Neural progenitor cell (in vitro differentiated cells): Measurements from ENCODE around the gene DDN. TPM values are rescaled to one million over a fixed set of nuclear protein-coding genes. Genes with fewer than 3 reads are reported as not detected.
A peak's percentile ranks its signal among the peaks of the same experiment; 100 is the strongest.

Experiments
- DNase-seq: peaks from one replicate; pipeline ENCODE4 v3.0.0-alpha.2; 2016; ENCODE audit warnings: low spot score
- H2AFZ ChIP-seq: fragments of 200-600 bp; sonication (generic); replicated peaks from 2 replicates; pipeline ENCODE4 v1.6.1; 2016; ENCODE audit warnings: antibody characterized with exemption
- H3F3A ChIP-seq: fragments of 200-600 bp; sonication (generic); 2 replicates; pipeline ENCODE4 v1.6.1; 2016; ENCODE audit warnings: antibody characterized with exemption, low read depth
- H3K27ac ChIP-seq: fragments of 200-600 bp; sonication (generic); 2 replicates; pipeline ENCODE4 v1.5.1; 2016; ENCODE audit warnings: mild to moderate bottlenecking
- H3K27me3 ChIP-seq: fragments of 200-600 bp; sonication (generic); 2 replicates; pipeline ENCODE4 v1.6.1; 2016; ENCODE audit warnings: mild to moderate bottlenecking, moderate library complexity
- H3K36me3 ChIP-seq: fragments of 200-600 bp; sonication (generic); 2 replicates; pipeline ENCODE4 v1.5.1; 2016
- H3K4me1 ChIP-seq: fragments of 200-600 bp; sonication (generic); 2 replicates; pipeline ENCODE4 v1.6.1; 2016; ENCODE audit warnings: mixed run types
- H3K4me2 ChIP-seq: fragments of 200-600 bp; sonication (generic); 2 replicates; pipeline ENCODE4 v1.6.1; 2016
- H3K4me3 ChIP-seq: fragments of 200-600 bp; sonication (generic); 2 replicates; pipeline ENCODE4 v1.5.1; 2016
- H3K79me2 ChIP-seq: fragments of 200-600 bp; sonication (generic); 2 replicates; pipeline ENCODE4 v1.6.1; 2016; ENCODE audit warnings: low read depth
- H3K9ac ChIP-seq: fragments of 200-600 bp; sonication (generic); 2 replicates; pipeline ENCODE4 v1.6.1; 2016
- H3K9me3 ChIP-seq: fragments of 200-600 bp; sonication (generic); 2 replicates; pipeline ENCODE4 v1.5.1; 2016; ENCODE audit warnings: low read depth
- H4K20me1 ChIP-seq: fragments of 200-600 bp; sonication (generic); 2 replicates; pipeline ENCODE4 v1.6.1; 2016; ENCODE audit warnings: low read depth
- H3K27ac Mint-ChIP-seq: 3 replicates; pipeline ENCODE4 v1.8.0; 2021; ENCODE audit warnings: mixed read lengths
- H3K27me3 Mint-ChIP-seq: 2 replicates; pipeline ENCODE4 v1.8.0; 2022; ENCODE audit warnings: low read depth, mild to moderate bottlenecking, inconsistent platforms, moderate library complexity, mixed read lengths; ENCODE audit not compliant: insufficient read depth
- H3K36me3 Mint-ChIP-seq: 3 replicates; pipeline ENCODE4 v1.8.0; 2021; ENCODE audit warnings: mixed read lengths
- H3K4me1 Mint-ChIP-seq: 3 replicates; pipeline ENCODE4 v1.8.0; 2021; ENCODE audit warnings: mixed read lengths
- H3K4me3 Mint-ChIP-seq: 3 replicates; pipeline ENCODE4 v1.8.0; 2021; ENCODE audit warnings: mild to moderate bottlenecking, moderate library complexity, mixed read lengths
- H3K9me3 Mint-ChIP-seq: 3 replicates; pipeline ENCODE4 v1.8.0; 2020; ENCODE audit warnings: mixed read lengths
- EZH2 ChIP-seq: fragments of 200-600 bp; sonication (generic); IDR thresholded peaks from 2 replicates; pipeline ENCODE4 v1.6.1; 2017; ENCODE audit warnings: antibody characterized with exemption, mild to moderate bottlenecking, moderate library complexity
- EZH2phosphoT487 ChIP-seq: fragments of 200-600 bp; sonication (generic); IDR thresholded peaks from 2 replicates; pipeline ENCODE4 v1.6.1; 2017; ENCODE audit warnings: antibody characterized with exemption
- total RNA-seq: library from RNA; depleted of rRNA; stranded (reverse); fragments of >200 nt; gene quantifications from 2 replicates; pipeline ENCODE4 v1.2.3, GENCODE V29; 2015; ENCODE audit warnings: low replicate concordance
- TF ChIP-seq, protein P1 (sequence below): fragments of 200-600 bp; sonication (generic); IDR thresholded peaks from 2 replicates; pipeline ENCODE4 v1.5.1; 2017; ENCODE audit warnings: antibody characterized with exemption, mild to moderate bottlenecking

Gene DDN
- total RNA-seq, 1 donor from 2014 or later = not detected

DNA sequence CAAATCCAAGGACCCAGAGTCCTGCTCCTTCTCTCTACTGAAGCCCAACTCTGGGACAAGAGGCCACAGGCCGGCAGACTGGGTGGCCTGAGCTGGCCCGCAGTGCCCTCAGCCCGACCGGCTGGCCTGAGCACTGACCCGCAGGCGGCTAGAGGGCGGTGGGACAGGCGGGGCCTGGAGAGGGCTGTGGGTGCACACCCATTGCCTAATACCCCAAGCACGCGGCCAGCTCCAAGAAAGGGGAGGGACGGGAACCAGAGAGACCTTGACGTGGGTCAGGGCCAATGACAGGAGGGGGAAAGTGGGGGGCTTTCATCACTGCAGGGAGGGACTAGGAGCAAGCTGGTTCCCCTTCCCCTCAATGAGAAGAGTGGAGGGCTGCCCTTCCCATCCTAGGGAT is 25.6 kb downstream of the DDN start:
- H4K20me1 ChIP-seq = peaks cover 57% of the 10 kb centered on the region
- no peak overlapping the region for H3K27ac Mint-ChIP-seq
- peaks cover 5% of the 10 kb centered on the region for H3K9me3 Mint-ChIP-seq
- peaks cover 45% of the 10 kb centered on the region for H3K4me1 Mint-ChIP-seq
- no peak overlapping the region for H3K9ac ChIP-seq
- H3K9me3 ChIP-seq = no peaks in the 10 kb centered on the region
- H3K27me3 Mint-ChIP-seq = peaks cover 84% of the 10 kb centered on the region
- peak; percentile 3 for TF ChIP-seq EZH2
- TF ChIP-seq, protein P1, sequence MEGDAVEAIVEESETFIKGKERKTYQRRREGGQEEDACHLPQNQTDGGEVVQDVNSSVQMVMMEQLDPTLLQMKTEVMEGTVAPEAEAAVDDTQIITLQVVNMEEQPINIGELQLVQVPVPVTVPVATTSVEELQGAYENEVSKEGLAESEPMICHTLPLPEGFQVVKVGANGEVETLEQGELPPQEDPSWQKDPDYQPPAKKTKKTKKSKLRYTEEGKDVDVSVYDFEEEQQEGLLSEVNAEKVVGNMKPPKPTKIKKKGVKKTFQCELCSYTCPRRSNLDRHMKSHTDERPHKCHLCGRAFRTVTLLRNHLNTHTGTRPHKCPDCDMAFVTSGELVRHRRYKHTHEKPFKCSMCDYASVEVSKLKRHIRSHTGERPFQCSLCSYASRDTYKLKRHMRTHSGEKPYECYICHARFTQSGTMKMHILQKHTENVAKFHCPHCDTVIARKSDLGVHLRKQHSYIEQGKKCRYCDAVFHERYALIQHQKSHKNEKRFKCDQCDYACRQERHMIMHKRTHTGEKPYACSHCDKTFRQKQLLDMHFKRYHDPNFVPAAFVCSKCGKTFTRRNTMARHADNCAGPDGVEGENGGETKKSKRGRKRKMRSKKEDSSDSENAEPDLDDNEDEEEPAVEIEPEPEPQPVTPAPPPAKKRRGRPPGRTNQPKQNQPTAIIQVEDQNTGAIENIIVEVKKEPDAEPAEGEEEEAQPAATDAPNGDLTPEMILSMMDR = no peak
- no peak for TF ChIP-seq EZH2phosphoT487
- no peaks in the 10 kb centered on the region for H3K36me3 ChIP-seq
- no peaks in the 10 kb centered on the region for H3K36me3 Mint-ChIP-seq
- H3K4me3 Mint-ChIP-seq = peak overlapping the region; percentile 41
- peaks cover 23% of the 10 kb centered on the region for H3F3A ChIP-seq
- H3K27ac ChIP-seq = no peak overlapping the region
- H2AFZ ChIP-seq = no peak overlapping the region
- peak; percentile 48 for DNase-seq
- peaks cover 27% of the 10 kb centered on the region for H3K4me1 ChIP-seq
- no peak overlapping the region for H3K4me2 ChIP-seq
- H3K79me2 ChIP-seq = no peaks in the 10 kb centered on the region
- peaks cover 100% of the 10 kb centered on the region for H3K27me3 ChIP-seq
- H3K4me3 ChIP-seq = no peak overlapping the region

DNA sequence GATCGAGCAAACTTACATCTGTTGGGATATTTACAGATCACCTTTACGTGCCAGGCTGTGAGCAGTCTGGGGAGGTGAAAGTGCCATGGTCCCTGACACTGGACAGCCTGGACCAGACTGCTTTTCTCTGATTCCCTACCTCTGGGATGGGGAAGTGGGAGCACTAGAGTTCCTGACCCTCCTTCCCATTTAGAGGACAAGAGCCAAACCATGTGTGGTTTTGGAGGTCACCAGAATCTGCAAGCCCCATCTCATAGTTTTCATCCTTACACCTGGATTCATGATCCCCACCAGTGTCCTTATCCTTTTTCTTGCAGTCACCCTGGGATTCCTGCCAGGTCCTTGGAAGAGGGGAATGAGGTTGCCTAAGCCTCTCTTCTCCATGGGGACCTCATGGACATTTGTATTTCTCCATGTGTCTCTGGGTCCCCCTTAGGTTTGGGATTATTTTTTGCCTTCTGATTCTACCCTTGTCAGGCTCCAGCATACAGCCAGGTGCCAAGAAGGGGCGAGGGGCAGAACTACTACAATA is 26.2 kb downstream of the DDN start:
- no peak overlapping the region for H3K4me3 ChIP-seq
- H2AFZ ChIP-seq = no peak overlapping the region
- peaks cover 48% of the 10 kb centered on the region for H3K4me1 Mint-ChIP-seq
- no peak overlapping the region for H3K4me2 ChIP-seq
- peaks cover 100% of the 10 kb centered on the region for H3K27me3 ChIP-seq
- H4K20me1 ChIP-seq = peaks cover 52% of the 10 kb centered on the region
- no peaks in the 10 kb centered on the region for H3K79me2 ChIP-seq
- peaks cover 31% of the 10 kb centered on the region for H3K4me1 ChIP-seq
- H3K27ac ChIP-seq = no peak overlapping the region
- H3K27ac Mint-ChIP-seq = no peak overlapping the region
- peak overlapping the region; percentile 27 for H3K4me3 Mint-ChIP-seq
- H3K36me3 Mint-ChIP-seq = no peaks in the 10 kb centered on the region
- peaks cover 28% of the 10 kb centered on the region for H3F3A ChIP-seq
- no peaks in the 10 kb centered on the region for H3K36me3 ChIP-seq
- TF ChIP-seq EZH2phosphoT487 = peak; percentile 17
- TF ChIP-seq, protein P1 = no peak
- H3K9me3 Mint-ChIP-seq = peaks cover 5% of the 10 kb centered on the region
- H3K27me3 Mint-ChIP-seq = peaks cover 89% of the 10 kb centered on the region
- no peak for DNase-seq
- H3K9me3 ChIP-seq = no peaks in the 10 kb centered on the region
- no peak overlapping the region for H3K9ac ChIP-seq

DNA sequence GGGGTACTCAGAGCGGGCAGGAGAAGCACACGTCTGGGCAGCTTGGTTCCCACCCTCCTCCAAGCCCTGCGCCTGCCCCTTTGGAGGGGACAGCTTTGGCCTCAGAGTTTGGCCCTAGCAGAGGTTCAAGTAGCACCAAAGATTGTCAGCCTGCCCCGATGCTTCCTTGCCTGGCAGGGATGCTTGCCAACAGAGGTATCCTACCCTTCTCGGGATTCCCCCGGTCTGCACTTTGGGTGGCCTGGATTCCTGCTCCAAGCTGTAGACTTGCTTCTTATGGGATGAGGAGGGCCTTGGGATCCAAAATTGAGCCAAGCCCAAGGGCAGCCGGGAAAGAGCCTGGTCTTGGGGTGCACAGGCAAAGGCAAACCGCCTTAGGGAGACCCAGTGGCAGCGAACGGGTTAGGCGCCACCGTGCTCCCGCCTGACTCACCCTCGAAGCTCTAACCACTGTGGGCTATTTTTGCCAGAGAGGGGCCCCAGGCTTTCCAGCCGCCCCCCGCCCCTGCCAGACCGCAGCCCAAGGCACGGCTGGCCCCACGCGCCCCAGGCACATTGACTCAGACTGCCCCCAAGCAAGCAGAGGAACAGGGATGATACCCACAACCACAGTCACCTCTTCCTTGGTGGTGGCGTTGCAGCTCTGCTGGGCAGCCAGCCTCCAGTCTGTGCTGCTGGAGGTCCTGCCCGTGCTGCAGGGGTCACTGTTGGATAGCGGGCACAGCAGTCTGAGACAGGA is 26.8 kb downstream of the DDN start:
- Mint-ChIP-seq H3K4me1 (peaks cover 43% of the 10 kb centered on the region), H3K36me3 (no peaks in the 10 kb centered on the region), H3K4me3 (peak overlapping the region; percentile 84), H3K27ac (no peak overlapping the region), H3K27me3 (peaks cover 86% of the 10 kb centered on the region), H3K9me3 (peaks cover 3% of the 10 kb centered on the region)
- H3K36me3 ChIP-seq = no peaks in the 10 kb centered on the region
- no peak overlapping the region for H3K4me3 ChIP-seq
- H3K4me1 ChIP-seq = peaks cover 31% of the 10 kb centered on the region
- no peak overlapping the region for H3K27ac ChIP-seq
- TF ChIP-seq EZH2phosphoT487 (peak; percentile 16), EZH2 (peak; percentile 54)
- TF ChIP-seq, protein P1 = peak; percentile 33
- DNase-seq = no peak
- H3K4me2 ChIP-seq = no peak overlapping the region
- no peaks in the 10 kb centered on the region for H3K79me2 ChIP-seq
- H4K20me1 ChIP-seq = peaks cover 47% of the 10 kb centered on the region
- H3K9ac ChIP-seq = no peak overlapping the region
- H3F3A ChIP-seq = peaks cover 28% of the 10 kb centered on the region
- H3K27me3 ChIP-seq = peaks cover 100% of the 10 kb centered on the region
- H3K9me3 ChIP-seq = no peaks in the 10 kb centered on the region
- H2AFZ ChIP-seq = no peak overlapping the region
